HAP-1 (cell line): ENCODE measurements around the gene STXBP4.

Source experiments
- DNase-seq, 2 experiments: peaks; one replicate each; pipeline ENCODE4 v3.0.0-alpha.2; 2016 to 2020; ENCODE audit warnings: low spot score in 2 of 2
- H3K27me3 ChIP-seq: fragments of 250-450 bp; sonication (Bioruptor Pico); 2 replicates; pipeline ENCODE4 v1.5.1; 2020; ENCODE audit warnings: low read depth, mild to moderate bottlenecking, moderate library complexity
- H3K36me3 ChIP-seq: fragments of 250-450 bp; sonication (Bioruptor Pico); replicated peaks from 2 replicates; pipeline ENCODE4 v1.5.1; 2020; ENCODE audit warnings: mild to moderate bottlenecking
- H3K4me1 ChIP-seq: fragments of 250-450 bp; sonication (Bioruptor Pico); 2 replicates; pipeline ENCODE4 v1.5.1; 2020; ENCODE audit warnings: mild to moderate bottlenecking
- H3K4me3 ChIP-seq: fragments of 250-450 bp; sonication (Bioruptor Pico); 2 replicates; pipeline ENCODE4 v1.5.1; 2020; ENCODE audit warnings: mild to moderate bottlenecking, moderate library complexity
- H3K9me3 ChIP-seq: fragments of 250-450 bp; sonication (Bioruptor Pico); 2 replicates; pipeline ENCODE4 v1.5.1; 2020; ENCODE audit warnings: mild to moderate bottlenecking, moderate library complexity
- in situ Hi-C: fragments of 300-500 bp; cut with MboI; formaldehyde crosslinking; loops from 3 replicates; pipeline ENCODE4 v1.14.3; 2020; ENCODE audit warnings: low sequenced_read_pairs, inconsistent platforms, mixed read lengths

The STXBP4 gene

GRCh38 chr17:55198690-55199370 lies 230.3 kb downstream of the STXBP4 start:
- no peaks in the 10 kb centered on the region for H3K9me3 ChIP-seq
- no peak for DNase-seq
- H3K27me3 ChIP-seq = no peaks in the 10 kb centered on the region
- in situ Hi-C loops = no loop called here
- H3K4me3 ChIP-seq = no peak overlapping the region
- H3K36me3 ChIP-seq = no peaks in the 10 kb centered on the region
- no peaks in the 10 kb centered on the region for H3K4me1 ChIP-seq

GRCh38 chr17:55200904-55201303 lies 232.3 kb downstream of the STXBP4 start:
- Histone ChIP-seq H3K4me3 (no peak overlapping the region), H3K4me1 (no peaks in the 10 kb centered on the region), H3K36me3 (no peaks in the 10 kb centered on the region), H3K9me3 (no peaks in the 10 kb centered on the region), H3K27me3 (no peaks in the 10 kb centered on the region)
- in situ Hi-C loops = no loop called here
- no peak for DNase-seq

- no peaks in the 10 kb centered on the region for H3K27me3 ChIP-seq
- no peaks in the 10 kb centered on the region for H3K36me3 ChIP-seq
- in situ Hi-C loops = no loop called here
- no peaks in the 10 kb centered on the region for H3K4me1 ChIP-seq
- no peak overlapping the region for H3K4me3 ChIP-seq
- DNase-seq = no peak
- H3K9me3 ChIP-seq = no peaks in the 10 kb centered on the region
Measured at GRCh38 chr17:55201308-55201932, 232.9 kb downstream of the STXBP4 start.

- Histone ChIP-seq H3K27me3 (no peaks in the 10 kb centered on the region), H3K36me3 (no peaks in the 10 kb centered on the region), H3K9me3 (no peaks in the 10 kb centered on the region), H3K4me1 (no peaks in the 10 kb centered on the region), H3K4me3 (no peak overlapping the region)
- in situ Hi-C loops = no loop called here
- no peak for DNase-seq
Measured at GRCh38 chr17:55202896-55203295, 234.3 kb downstream of the STXBP4 start.

- Histone ChIP-seq H3K27me3 (no peaks in the 10 kb centered on the region), H3K4me1 (no peaks in the 10 kb centered on the region), H3K4me3 (no peak overlapping the region), H3K36me3 (no peaks in the 10 kb centered on the region), H3K9me3 (no peaks in the 10 kb centered on the region)
- in situ Hi-C loops = no loop called here
- no peak for DNase-seq
Measured at GRCh38 chr17:55208078-55208812, 239.7 kb downstream of the STXBP4 start.

- peak in 1 of 2 experiments; percentile 13 for DNase-seq
- H3K27me3 ChIP-seq = no peaks in the 10 kb centered on the region
- no peaks in the 10 kb centered on the region for H3K4me1 ChIP-seq
- in situ Hi-C loops = no loop called here
- H3K36me3 ChIP-seq = no peaks in the 10 kb centered on the region
- no peak overlapping the region for H3K4me3 ChIP-seq
- H3K9me3 ChIP-seq = no peaks in the 10 kb centered on the region
Measured at GRCh38 chr17:55210292-55210691, 241.7 kb downstream of the STXBP4 start.

GRCh38 chr17:55212880-55213279 lies 244.3 kb downstream of the STXBP4 start:
- DNase-seq = no peak
- Histone ChIP-seq H3K9me3 (no peaks in the 10 kb centered on the region), H3K27me3 (no peaks in the 10 kb centered on the region), H3K36me3 (no peaks in the 10 kb centered on the region), H3K4me1 (no peaks in the 10 kb centered on the region), H3K4me3 (no peak overlapping the region)
- in situ Hi-C loops = no loop called here

GRCh38 chr17:55215711-55216110 lies 247.1 kb downstream of the STXBP4 start:
- Histone ChIP-seq H3K27me3 (peaks cover 3% of the 10 kb centered on the region; the same call in 1 of the 2 replicates), H3K36me3 (no peaks in the 10 kb centered on the region), H3K4me3 (no peak overlapping the region), H3K4me1 (no peaks in the 10 kb centered on the region), H3K9me3 (no peaks in the 10 kb centered on the region)
- no peak for DNase-seq
- in situ Hi-C loops = no loop called here

- Histone ChIP-seq H3K4me3 (no peak overlapping the region), H3K4me1 (no peaks in the 10 kb centered on the region), H3K27me3 (peaks cover 3% of the 10 kb centered on the region; the same call in 1 of the 2 replicates), H3K36me3 (no peaks in the 10 kb centered on the region), H3K9me3 (no peaks in the 10 kb centered on the region)
- in situ Hi-C loops = no loop called here
- DNase-seq = no peak
Measured at GRCh38 chr17:55216888-55217287, 248.3 kb downstream of the STXBP4 start.

GRCh38 chr17:55219459-55219858 lies 250.9 kb downstream of the STXBP4 start:
- Histone ChIP-seq H3K27me3 (peaks cover 3% of the 10 kb centered on the region; the same call in 1 of the 2 replicates), H3K4me1 (no peaks in the 10 kb centered on the region)
- in situ Hi-C loops = no loop called here

GRCh38 chr17:55219934-55220333 lies 251.4 kb downstream of the STXBP4 start:
- H3K36me3 ChIP-seq = no peaks in the 10 kb centered on the region
- H3K4me1 ChIP-seq = no peaks in the 10 kb centered on the region
- no peaks in the 10 kb centered on the region for H3K9me3 ChIP-seq
- H3K4me3 ChIP-seq = no peak overlapping the region
- in situ Hi-C loops = no loop called here
- DNase-seq = no peak
- peaks cover 3% of the 10 kb centered on the region; the same call in 1 of the 2 replicates for H3K27me3 ChIP-seq

More at GRCh38 chr17:55219459-55219858, 250.9 kb downstream of the STXBP4 start:
- no peaks in the 10 kb centered on the region for H3K36me3 ChIP-seq
- H3K9me3 ChIP-seq = no peaks in the 10 kb centered on the region
- H3K4me3 ChIP-seq = no peak overlapping the region
- DNase-seq = no peak
